Epithelial cell of esophagus (primary cell): ENCODE results near the gene DERA.
A peak's percentile ranks its signal among the peaks of the same experiment; 100 is the strongest.

ENCODE experiments used
- DNase-seq: peaks from one replicate; pipeline ENCODE4 v3.0.0; 2010; ENCODE audit warnings: low read depth
- H3K4me3 ChIP-seq: 2 replicates; pipeline ENCODE4 v1.5.1; 2011; ENCODE audit warnings: mild to moderate bottlenecking, low read length, control low read depth
- CTCF ChIP-seq: IDR thresholded peaks from 2 replicates; pipeline ENCODE4 v1.5.1; 2011; ENCODE audit warnings: low read depth, mild to moderate bottlenecking, low read length, control low read depth, inconsistent platforms; ENCODE audit not compliant: insufficient read depth; ENCODE audit errors: missing control alignments

The DERA gene

GRCh38 chr12:15995801-15996200 is 84.7 kb downstream of the DERA start:
- TF ChIP-seq CTCF: no peak
- DNase-seq: no peak

GRCh38 chr12:15996254-15996653 is 85.1 kb downstream of the DERA start:
- no peak for TF ChIP-seq CTCF
- no peak overlapping the region for H3K4me3 ChIP-seq
- DNase-seq: peak; percentile 8

More at GRCh38 chr12:15995801-15996200, 84.7 kb downstream of the DERA start:
- H3K4me3 ChIP-seq: no peak overlapping the region

- no peak for TF ChIP-seq CTCF
- H3K4me3 ChIP-seq: no peak overlapping the region
- DNase-seq: no peak
These were observed 85.8 kb downstream of the DERA start for GRCh38 chr12:15996948-15997347.

GRCh38 chr12:15997910-15998309 is 86.8 kb downstream of the DERA start:
- TF ChIP-seq CTCF: no peak
- no peak for DNase-seq
- H3K4me3 ChIP-seq: no peak overlapping the region

- DNase-seq: no peak
- TF ChIP-seq CTCF: no peak
- H3K4me3 ChIP-seq: no peak overlapping the region
These were observed 91.7 kb downstream of the DERA start for GRCh38 chr12:16002880-16003279.

- DNase-seq: no peak
- no peak for TF ChIP-seq CTCF
- H3K4me3 ChIP-seq: no peak overlapping the region
These were observed 92.3 kb downstream of the DERA start for GRCh38 chr12:16003460-16003859.

- no peak overlapping the region for H3K4me3 ChIP-seq
- no peak for TF ChIP-seq CTCF
- no peak for DNase-seq
These were observed 95.6 kb downstream of the DERA start for GRCh38 chr12:16006752-16007151.
